ENCODE data around the gene DNAJC8.

GRCh38 chr1:28232558-28233263 is at the start of gene DNAJC8:
- no peak for TF ChIP-seq CTCF (conservative IDR thresholded peaks at IDR 0.05 in 1 of 2, IDR thresholded peaks at IDR 0.05 in 1 of 2; ENCODE audit: extremely low read depth in 1 of 2, insufficient read depth in 1 of 2, low read depth in 1 of 2, low read length in 2 of 2)
- no peak for TF ChIP-seq EZH2 (IDR thresholded peaks at IDR 0.05; ENCODE audit: borderline replicate concordance, low read length)

Measured in mammary epithelial cell (primary cell).